ENCODE data around the gene NDFIP1. TPM values are rescaled to one million over a fixed set of nuclear protein-coding genes. Genes with fewer than 3 reads are reported as not detected.

NDFIP1 gene
- total RNA-seq, 2 experiments from 2014 or later: 18.7 to 33.1 TPM

- DNase-seq (ENCODE audit: low spot score): no peak
- no peaks in the 10 kb centered on the region for H3K9me3 ChIP-seq (ENCODE audit: low read length)
- H3K79me2 ChIP-seq (ENCODE audit: insufficient read depth, low read depth, low read length): no peaks in the 10 kb centered on the region
- ChIA-PET CTCF (ENCODE audit: unreplicated experiment) (no interaction called here), POLR2A (no interaction called here)
- H3K4me1 ChIP-seq (ENCODE audit: insufficient read depth, low read length, poor library complexity, severe bottlenecking): no peaks in the 10 kb centered on the region
- H3K9me2 ChIP-seq (ENCODE audit: insufficient read depth, low read length): no peaks in the 10 kb centered on the region
- H3K27ac ChIP-seq (ENCODE audit: low read depth, low read length, poor library complexity, severe bottlenecking): no peak overlapping the region
- H2AFZ ChIP-seq (ENCODE audit: low read length): no peak overlapping the region
- H3K4me3 ChIP-seq (ENCODE audit: low read depth, low read length, poor library complexity, severe bottlenecking): no peak overlapping the region
- BruUV-seq (replicated peaks): no TSS peak
- no peaks in the 10 kb centered on the region for H3K36me3 ChIP-seq (ENCODE audit: insufficient read depth, low read length)
- TF ChIP-seq EZH2phosphoT487 (IDR thresholded peaks at IDR 0.05; ENCODE audit: borderline replicate concordance, low read depth, low read length) (no peak), CTCF (conservative IDR thresholded peaks at IDR 0.05; ENCODE audit: low read length) (0 out of 2 replicates have a peak, but pooled peaks have one; percentile 28)
- intact Hi-C loops (cut with micrococcal nuclease; ENCODE audit: unreplicated experiment): loop anchor here (5.0 kb wide), 1 partner anchor 91 kb away; no protein-coding TSS in a partner anchor
- H3K4me2 ChIP-seq (ENCODE audit: low read length): no peak overlapping the region
- H4K20me1 ChIP-seq (ENCODE audit: insufficient read depth, low read length): no peaks in the 10 kb centered on the region
These were observed 62.7 kb downstream of the NDFIP1 start for GRCh38 chr5:142171270-142171669.

GRCh38 chr5:142175039-142175438 lies 66.5 kb downstream of the NDFIP1 start:
- Histone ChIP-seq H3K4me2 (ENCODE audit: low read length) (no peak overlapping the region), H3K9me2 (ENCODE audit: insufficient read depth, low read length) (no peaks in the 10 kb centered on the region), H3K4me1 (ENCODE audit: insufficient read depth, low read length, poor library complexity, severe bottlenecking) (no peaks in the 10 kb centered on the region), H4K20me1 (ENCODE audit: insufficient read depth, low read length) (no peaks in the 10 kb centered on the region), H3K36me3 (ENCODE audit: insufficient read depth, low read length) (no peaks in the 10 kb centered on the region), H2AFZ (ENCODE audit: low read length) (no peak overlapping the region), H3K4me3 (ENCODE audit: low read depth, low read length, poor library complexity, severe bottlenecking) (no peak overlapping the region), H3K79me2 (ENCODE audit: insufficient read depth, low read depth, low read length) (no peaks in the 10 kb centered on the region), H3K9me3 (ENCODE audit: low read length) (no peaks in the 10 kb centered on the region), H3K27ac (ENCODE audit: low read depth, low read length, poor library complexity, severe bottlenecking) (no peak overlapping the region)
- ChIA-PET CTCF (ENCODE audit: unreplicated experiment) (no interaction called here), POLR2A (no interaction called here)
- DNase-seq (ENCODE audit: low spot score): no peak
- no TSS peak for BruUV-seq (replicated peaks)
- intact Hi-C loops (cut with micrococcal nuclease; ENCODE audit: unreplicated experiment): no loop called here
- TF ChIP-seq CTCF (conservative IDR thresholded peaks at IDR 0.05; ENCODE audit: low read length) (no peak), EZH2phosphoT487 (IDR thresholded peaks at IDR 0.05; ENCODE audit: borderline replicate concordance, low read depth, low read length) (no peak)

- Histone ChIP-seq H3K4me1 (ENCODE audit: insufficient read depth, low read length, poor library complexity, severe bottlenecking) (no peaks in the 10 kb centered on the region), H3K4me3 (ENCODE audit: low read depth, low read length, poor library complexity, severe bottlenecking) (no peak overlapping the region), H3K9me2 (ENCODE audit: insufficient read depth, low read length) (no peaks in the 10 kb centered on the region), H4K20me1 (ENCODE audit: insufficient read depth, low read length) (no peaks in the 10 kb centered on the region), H3K36me3 (ENCODE audit: insufficient read depth, low read length) (no peaks in the 10 kb centered on the region), H3K9me3 (ENCODE audit: low read length) (no peaks in the 10 kb centered on the region), H3K79me2 (ENCODE audit: insufficient read depth, low read depth, low read length) (no peaks in the 10 kb centered on the region), H3K27ac (ENCODE audit: low read depth, low read length, poor library complexity, severe bottlenecking) (no peak overlapping the region), H2AFZ (ENCODE audit: low read length) (no peak overlapping the region), H3K4me2 (ENCODE audit: low read length) (no peak overlapping the region)
- ChIA-PET CTCF (ENCODE audit: unreplicated experiment) (no interaction called here), POLR2A (no interaction called here)
- TF ChIP-seq EZH2phosphoT487 (IDR thresholded peaks at IDR 0.05; ENCODE audit: borderline replicate concordance, low read depth, low read length): no peak
- TF ChIP-seq CTCF (conservative IDR thresholded peaks at IDR 0.05; ENCODE audit: low read length): no peak
- intact Hi-C loops (cut with micrococcal nuclease; ENCODE audit: unreplicated experiment): no loop called here
- no TSS peak for BruUV-seq (replicated peaks)
- DNase-seq (ENCODE audit: low spot score): no peak
These were observed 67.0 kb downstream of the NDFIP1 start for GRCh38 chr5:142175461-142176142.
